ENCODE measurements around the gene FGFR4. TPM values are rescaled to one million over a fixed set of nuclear protein-coding genes. Genes with fewer than 3 reads are reported as not detected.

Gene FGFR4
- total RNA-seq, 1 donor from 2014 or later, result 16.4 TPM

- Histone ChIP-seq H3K4me3 (ENCODE audit: low read depth, low read length) (no peak overlapping the region), H3K36me3 (ENCODE audit: control insufficient read depth, insufficient read depth, low read length) (no peaks in the 10 kb centered on the region), H3K27me3 (ENCODE audit: control insufficient read depth, insufficient read depth, low read length) (no peaks in the 10 kb centered on the region)
- no peak for TF ChIP-seq CTCF (IDR thresholded peaks at IDR 0.05; ENCODE audit: insufficient read depth, low read length, poor library complexity, severe bottlenecking)
- DNase-seq (ENCODE audit: low read depth), result no peak
These were observed 23.1 kb downstream of the FGFR4 start for GRCh38 chr5:177109810-177110209.

- no peak for DNase-seq (ENCODE audit: low read depth)
- peak; percentile 98 for TF ChIP-seq CTCF (IDR thresholded peaks at IDR 0.05; ENCODE audit: insufficient read depth, low read length, poor library complexity, severe bottlenecking)
- H3K36me3 ChIP-seq (ENCODE audit: control insufficient read depth, insufficient read depth, low read length), result no peaks in the 10 kb centered on the region
- no peaks in the 10 kb centered on the region for H3K27me3 ChIP-seq (ENCODE audit: control insufficient read depth, insufficient read depth, low read length)
- no peak overlapping the region for H3K4me3 ChIP-seq (ENCODE audit: low read depth, low read length)
These were observed 25.1 kb downstream of the FGFR4 start for GRCh38 chr5:177111720-177112394.

GRCh38 chr5:177112589-177113220 lies 26.0 kb downstream of the FGFR4 start:
- no peak for TF ChIP-seq CTCF (IDR thresholded peaks at IDR 0.05; ENCODE audit: insufficient read depth, low read length, poor library complexity, severe bottlenecking)
- Histone ChIP-seq H3K4me3 (ENCODE audit: low read depth, low read length) (no peak overlapping the region), H3K36me3 (ENCODE audit: control insufficient read depth, insufficient read depth, low read length) (no peaks in the 10 kb centered on the region), H3K27me3 (ENCODE audit: control insufficient read depth, insufficient read depth, low read length) (no peaks in the 10 kb centered on the region)
- no peak for DNase-seq (ENCODE audit: low read depth)

GRCh38 chr5:177113566-177114424 lies 27.1 kb downstream of the FGFR4 start:
- peak; percentile 99 for TF ChIP-seq CTCF (IDR thresholded peaks at IDR 0.05; ENCODE audit: insufficient read depth, low read length, poor library complexity, severe bottlenecking)
- no peak for DNase-seq (ENCODE audit: low read depth)
- no peaks in the 10 kb centered on the region for H3K27me3 ChIP-seq (ENCODE audit: control insufficient read depth, insufficient read depth, low read length)
- H3K36me3 ChIP-seq (ENCODE audit: control insufficient read depth, insufficient read depth, low read length), result no peaks in the 10 kb centered on the region
- no peak overlapping the region for H3K4me3 ChIP-seq (ENCODE audit: low read depth, low read length)

- no peaks in the 10 kb centered on the region for H3K27me3 ChIP-seq (ENCODE audit: control insufficient read depth, insufficient read depth, low read length)
- no peaks in the 10 kb centered on the region for H3K36me3 ChIP-seq (ENCODE audit: control insufficient read depth, insufficient read depth, low read length)
- DNase-seq (ENCODE audit: low read depth), result no peak
- no peak for TF ChIP-seq CTCF (IDR thresholded peaks at IDR 0.05; ENCODE audit: insufficient read depth, low read length, poor library complexity, severe bottlenecking)
- H3K4me3 ChIP-seq (ENCODE audit: low read depth, low read length), result no peak overlapping the region
These were observed 30.1 kb downstream of the FGFR4 start for GRCh38 chr5:177116631-177117373.
